Measurements from ENCODE around the gene COL8A1.

Gene COL8A1

GRCh38 chr3:99639579-99639978, 1.2 kb downstream of the COL8A1 start:
- DNase-seq (ENCODE audit: low read depth) = peak; percentile 80

GRCh38 chr3:99640214-99640851, 1.9 kb downstream of the COL8A1 start:
- DNase-seq (ENCODE audit: low read depth) = peak; percentile 66

GRCh38 chr3:99641480-99641879, 3.1 kb downstream of the COL8A1 start:
- DNase-seq (ENCODE audit: low read depth) = no peak

GRCh38 chr3:99641982-99642381, 3.6 kb downstream of the COL8A1 start:
- no peak for DNase-seq (ENCODE audit: low read depth)

GRCh38 chr3:99644017-99644416, 5.6 kb downstream of the COL8A1 start:
- DNase-seq (ENCODE audit: low read depth) = no peak

- no peak for DNase-seq (ENCODE audit: low read depth)
Observed at GRCh38 chr3:99644746-99645145, 6.4 kb downstream of the COL8A1 start.

- peak; percentile 75 for DNase-seq (ENCODE audit: low read depth)
Observed at GRCh38 chr3:99645277-99646106, 7.1 kb downstream of the COL8A1 start.

GRCh38 chr3:99646107-99646435, 7.7 kb downstream of the COL8A1 start:
- no peak for DNase-seq (ENCODE audit: low read depth)

GRCh38 chr3:99647081-99647480, 8.7 kb downstream of the COL8A1 start:
- peak; percentile 70 for DNase-seq (ENCODE audit: low read depth)

GRCh38 chr3:99648101-99648500, 9.7 kb downstream of the COL8A1 start:
- peak; percentile 52 for DNase-seq (ENCODE audit: low read depth)

GRCh38 chr3:99648516-99648915, 10.1 kb downstream of the COL8A1 start:
- no peak for DNase-seq (ENCODE audit: low read depth)

- peak; percentile 76 for DNase-seq (ENCODE audit: low read depth)
Observed at GRCh38 chr3:99651531-99651930, 13.1 kb downstream of the COL8A1 start.

- peak; percentile 47 for DNase-seq (ENCODE audit: low read depth)
Observed at GRCh38 chr3:99656624-99657023, 18.2 kb downstream of the COL8A1 start.

GRCh38 chr3:99658274-99658673, 19.9 kb downstream of the COL8A1 start:
- DNase-seq (ENCODE audit: low read depth) = peak; percentile 56

GRCh38 chr3:99659032-99659431, 20.6 kb downstream of the COL8A1 start:
- peak; percentile 100 for DNase-seq (ENCODE audit: low read depth)

GRCh38 chr3:99659951-99660350, 21.6 kb downstream of the COL8A1 start:
- peak; percentile 87 for DNase-seq (ENCODE audit: low read depth)

- no peak for DNase-seq (ENCODE audit: low read depth)
Observed at GRCh38 chr3:99662838-99663570, 24.6 kb downstream of the COL8A1 start.

GRCh38 chr3:99663977-99664376, 25.6 kb downstream of the COL8A1 start:
- DNase-seq (ENCODE audit: low read depth) = no peak

- no peak for DNase-seq (ENCODE audit: low read depth)
Observed at GRCh38 chr3:99665017-99665416, 26.6 kb downstream of the COL8A1 start.

GRCh38 chr3:99666201-99666600, 27.8 kb downstream of the COL8A1 start:
- DNase-seq (ENCODE audit: low read depth) = peak; percentile 64

- no peak for DNase-seq (ENCODE audit: low read depth)
Observed at GRCh38 chr3:99668044-99668443, 29.6 kb downstream of the COL8A1 start.

- no peak for DNase-seq (ENCODE audit: low read depth)
Observed at GRCh38 chr3:99669879-99670555, 31.6 kb downstream of the COL8A1 start.
